GM19324 (cell line): ENCODE results near the gene THSD4.

Experiments used
- ATAC-seq: cut with Tn5 transposase; IDR thresholded peaks from one replicate; pipeline ENCODE4 v1.9.1; 2021; ENCODE audit warnings: mild to moderate bottlenecking, moderate library complexity; ENCODE audit not compliant: unreplicated experiment, low FRiP score

THSD4 gene

DNA sequence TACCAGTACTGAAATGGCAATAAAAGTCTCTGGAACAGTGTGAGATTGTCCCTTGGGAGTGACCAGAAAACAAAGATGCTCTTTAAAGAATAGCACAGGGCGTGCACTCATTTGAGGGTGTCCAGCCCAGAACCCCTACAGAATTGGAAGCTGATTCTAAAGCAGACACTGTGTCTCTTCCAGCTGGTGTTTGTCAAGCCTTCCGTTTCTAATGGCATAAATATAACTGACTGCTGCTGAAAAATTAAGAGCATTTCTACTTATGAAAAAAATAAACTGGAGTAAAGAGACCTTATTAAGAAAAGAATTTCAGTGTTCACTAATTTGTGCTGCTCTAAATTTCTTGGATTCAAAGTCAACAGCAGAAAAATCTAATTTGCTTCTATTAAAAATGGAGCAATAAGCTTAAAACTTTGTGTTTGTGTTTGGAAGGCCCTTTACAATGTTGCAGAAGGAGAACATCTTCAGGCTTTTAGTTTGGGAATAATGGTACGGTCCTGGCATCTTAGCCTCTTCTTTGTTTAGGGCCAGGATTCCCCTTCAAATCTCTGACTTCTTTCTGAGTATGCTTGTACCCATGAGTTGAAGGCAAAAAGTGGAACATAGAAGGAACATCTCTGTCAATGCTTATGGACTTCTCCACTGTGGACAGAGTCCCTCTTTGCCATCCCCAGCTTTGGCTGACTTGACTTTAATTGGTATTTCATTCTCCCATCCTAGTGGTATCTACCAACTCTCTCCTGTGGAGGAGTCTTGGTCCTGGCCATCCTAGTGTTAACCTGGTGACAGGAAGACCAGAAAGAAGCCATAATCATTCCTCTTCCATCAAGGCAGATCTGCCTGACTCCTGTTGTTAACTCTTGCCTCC, 65.9 kb downstream of the THSD4 start:
- ATAC-seq = no peak

- no peak for ATAC-seq
Measured at GRCh38 chr15:71182522-71182921, 67.3 kb downstream of the THSD4 start.

- no peak for ATAC-seq
Measured at GRCh38 chr15:71183063-71183462, 67.8 kb downstream of the THSD4 start.

GRCh38 chr15:71185706-71186105, 70.4 kb downstream of the THSD4 start:
- no peak for ATAC-seq

DNA sequence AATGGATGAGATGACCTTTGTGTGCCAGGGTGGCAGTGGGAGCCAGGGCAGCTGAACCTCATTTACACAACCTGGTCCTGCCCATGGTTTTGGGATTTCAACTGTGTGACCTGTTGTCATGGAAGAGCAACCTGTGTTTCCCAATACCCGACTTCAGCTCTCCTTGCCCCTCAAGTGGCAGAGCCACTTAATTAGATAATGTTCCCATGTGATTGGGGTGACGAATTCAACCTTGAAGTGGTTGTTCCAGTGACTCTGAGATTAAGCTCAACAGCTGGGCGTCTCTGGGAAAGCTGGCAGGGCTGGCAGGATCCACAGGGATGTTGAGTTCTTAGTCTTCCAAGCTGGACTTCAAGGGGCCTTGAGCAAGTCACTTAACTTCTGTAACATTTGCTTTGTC, 71.0 kb downstream of the THSD4 start:
- ATAC-seq = no peak

DNA sequence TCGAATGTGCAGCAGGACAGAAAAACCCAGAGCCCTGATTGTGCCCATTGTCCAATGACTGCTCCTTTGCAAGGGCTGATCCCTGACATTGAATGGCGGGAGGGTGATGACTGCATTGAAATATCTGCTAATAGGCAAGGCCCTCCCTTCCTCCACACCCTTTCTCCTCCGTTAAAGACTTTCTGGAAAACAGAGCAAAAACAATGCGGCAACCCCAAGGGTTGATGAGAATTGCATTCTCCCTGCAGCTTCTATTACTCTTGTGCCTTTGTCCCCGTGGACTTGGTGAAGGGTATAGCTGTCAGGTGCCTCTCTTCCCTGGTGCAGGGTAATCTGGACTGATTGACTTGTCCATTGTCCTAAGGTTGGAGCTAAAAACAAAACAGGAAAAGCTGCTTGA, 71.8 kb downstream of the THSD4 start:
- ATAC-seq = no peak

DNA sequence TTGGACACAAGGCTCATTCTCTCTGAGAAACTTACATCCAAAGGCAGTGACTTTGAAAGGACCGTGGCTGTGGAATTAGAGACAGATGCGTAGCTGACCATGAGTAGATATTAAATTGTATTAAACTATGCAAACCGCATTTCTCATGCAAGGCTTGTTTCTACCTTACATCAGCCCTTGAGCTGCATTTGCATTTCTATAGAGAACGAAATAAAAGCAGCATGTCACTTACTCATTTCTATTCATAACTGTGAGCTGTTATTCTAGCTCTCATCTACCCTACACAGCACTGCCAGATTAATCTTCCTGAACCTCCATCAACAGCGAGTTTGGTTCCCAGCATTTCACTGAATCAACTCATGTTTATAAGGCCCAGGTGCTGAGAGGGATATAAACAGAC, 72.3 kb downstream of the THSD4 start:
- ATAC-seq = no peak

GRCh38 chr15:71189718-71190117, 74.4 kb downstream of the THSD4 start:
- no peak for ATAC-seq

- ATAC-seq = no peak
Measured at GRCh38 chr15:71191296-71191695, 76.0 kb downstream of the THSD4 start.

DNA sequence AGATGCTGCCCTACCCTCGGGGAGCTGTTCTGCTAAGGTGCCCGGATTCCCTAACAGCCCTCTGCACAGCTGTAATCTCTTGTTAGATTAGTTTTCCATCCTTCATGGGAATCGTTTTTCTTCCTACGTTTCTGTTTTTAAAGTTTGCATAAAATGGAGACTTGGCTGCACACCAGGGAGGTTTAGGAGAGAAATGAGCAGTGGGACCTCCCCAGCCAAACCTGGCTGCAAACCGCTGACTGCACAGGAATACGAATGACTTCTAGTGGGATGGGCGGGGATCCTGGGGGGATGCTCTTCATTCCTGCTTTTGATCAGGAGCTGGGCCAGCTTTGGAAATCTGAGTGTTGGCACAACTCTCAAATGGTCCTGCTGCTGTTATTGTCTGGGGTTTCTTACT, 77.5 kb downstream of the THSD4 start:
- no peak for ATAC-seq

GRCh38 chr15:71194286-71194685, 79.0 kb downstream of the THSD4 start:
- ATAC-seq = no peak

DNA sequence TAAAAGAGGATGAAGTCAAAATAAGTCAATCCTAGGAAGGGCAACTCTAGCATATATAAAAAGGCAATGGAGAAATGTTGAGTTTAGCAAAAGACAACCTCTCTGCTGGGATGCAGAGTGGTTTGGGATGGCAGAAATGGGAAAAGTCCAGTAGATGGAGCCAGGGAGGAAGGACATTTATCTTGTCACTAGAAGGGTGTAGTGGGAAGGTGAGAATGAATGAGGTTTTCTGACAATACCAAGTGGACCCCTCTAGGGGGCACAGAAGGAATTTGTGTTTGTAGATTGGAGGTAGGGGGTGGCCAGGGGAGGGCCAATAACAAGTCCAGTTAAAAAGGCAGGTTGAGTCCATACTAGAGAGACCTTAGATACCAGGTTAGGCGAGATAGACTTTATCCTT, 80.0 kb downstream of the THSD4 start:
- no peak for ATAC-seq

GRCh38 chr15:71197620-71198019, 82.3 kb downstream of the THSD4 start:
- no peak for ATAC-seq

DNA sequence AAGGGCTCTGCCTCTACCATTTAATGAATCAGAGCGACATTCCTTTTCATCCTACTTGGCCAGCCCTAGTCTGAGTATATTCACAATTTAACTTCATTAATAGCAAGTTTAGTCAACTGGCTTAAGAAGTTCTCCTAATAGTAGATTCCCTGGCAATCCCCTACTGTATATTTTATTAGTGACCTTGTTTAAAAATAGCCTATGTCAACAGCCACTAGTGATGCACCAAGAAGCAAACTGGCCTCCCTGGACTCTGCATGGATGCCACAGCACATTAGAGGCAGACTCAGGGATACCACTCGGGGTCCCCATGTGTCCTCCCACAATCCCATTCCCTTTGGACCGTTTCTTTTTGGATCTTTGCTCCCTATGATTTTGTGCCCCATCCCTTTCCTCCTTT, 83.6 kb downstream of the THSD4 start:
- no peak for ATAC-seq

DNA sequence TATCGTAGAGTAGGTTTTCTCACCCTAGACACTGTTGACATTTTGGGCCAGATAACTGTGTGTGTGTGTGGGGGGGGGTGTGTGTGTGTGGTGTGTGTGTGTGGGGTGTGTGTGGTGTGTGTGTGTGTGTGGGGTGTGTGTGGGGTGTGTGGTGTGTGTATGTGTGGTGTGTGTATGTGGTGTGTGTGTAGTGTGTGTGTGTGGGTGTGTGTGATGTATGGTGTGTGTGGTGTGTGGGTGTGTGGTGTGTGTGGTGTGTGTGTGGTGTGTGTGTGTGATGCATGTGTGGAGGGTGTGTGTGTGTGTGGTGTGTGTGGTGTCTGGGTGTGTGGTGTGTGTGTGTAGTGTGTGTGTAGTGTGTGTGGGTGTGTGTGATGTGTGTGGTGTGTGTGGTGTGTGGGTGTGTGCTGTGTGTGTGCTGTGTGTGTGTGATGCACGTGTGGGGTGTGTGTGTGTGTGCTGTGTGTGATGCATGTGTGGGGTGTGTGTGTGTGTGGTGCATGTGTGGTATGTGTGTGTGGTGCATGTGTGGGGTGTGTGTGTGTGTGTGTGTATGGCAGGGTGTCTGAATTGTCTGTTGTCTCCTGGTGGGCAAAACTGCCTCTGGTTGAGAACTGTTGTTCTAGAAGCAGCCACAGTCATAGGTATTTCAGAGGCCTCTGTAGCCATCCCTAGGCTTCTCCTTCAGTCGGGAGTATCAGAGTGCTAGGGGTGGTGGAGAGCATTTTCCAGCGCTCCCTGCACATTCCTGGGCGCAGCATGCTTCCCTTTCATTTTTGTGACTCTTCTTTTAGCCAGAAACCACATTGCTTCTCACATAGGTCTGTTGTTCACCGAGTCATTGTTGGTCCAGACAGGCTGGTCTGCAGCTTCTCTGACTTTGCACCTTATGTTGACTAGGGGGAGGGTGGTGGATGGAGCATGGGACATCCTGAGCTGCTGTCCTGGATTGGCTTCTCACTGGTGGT, 84.4 kb downstream of the THSD4 start:
- no peak for ATAC-seq

- no peak for ATAC-seq
Measured at GRCh38 chr15:71201477-71201876, 86.2 kb downstream of the THSD4 start.

DNA sequence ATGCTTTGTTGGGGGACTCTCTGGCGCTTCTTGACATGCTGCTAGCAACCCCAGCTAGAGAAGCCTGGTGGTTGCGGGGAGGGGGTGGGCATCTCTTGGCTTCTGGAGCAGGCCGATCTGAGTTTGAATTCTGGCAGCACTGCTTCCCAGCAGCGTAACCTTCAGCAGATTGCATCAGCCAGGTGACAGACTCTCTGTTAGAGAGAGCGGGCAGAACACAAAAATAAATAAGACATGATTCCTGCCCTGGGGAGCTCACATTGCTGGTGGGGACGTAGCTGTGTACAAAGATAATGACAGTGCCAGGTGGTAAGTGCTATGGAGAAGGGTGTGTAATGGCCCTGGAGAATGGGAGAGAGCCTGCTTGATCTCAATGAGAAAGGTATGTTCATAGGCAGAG, 87.4 kb downstream of the THSD4 start:
- ATAC-seq = no peak

DNA sequence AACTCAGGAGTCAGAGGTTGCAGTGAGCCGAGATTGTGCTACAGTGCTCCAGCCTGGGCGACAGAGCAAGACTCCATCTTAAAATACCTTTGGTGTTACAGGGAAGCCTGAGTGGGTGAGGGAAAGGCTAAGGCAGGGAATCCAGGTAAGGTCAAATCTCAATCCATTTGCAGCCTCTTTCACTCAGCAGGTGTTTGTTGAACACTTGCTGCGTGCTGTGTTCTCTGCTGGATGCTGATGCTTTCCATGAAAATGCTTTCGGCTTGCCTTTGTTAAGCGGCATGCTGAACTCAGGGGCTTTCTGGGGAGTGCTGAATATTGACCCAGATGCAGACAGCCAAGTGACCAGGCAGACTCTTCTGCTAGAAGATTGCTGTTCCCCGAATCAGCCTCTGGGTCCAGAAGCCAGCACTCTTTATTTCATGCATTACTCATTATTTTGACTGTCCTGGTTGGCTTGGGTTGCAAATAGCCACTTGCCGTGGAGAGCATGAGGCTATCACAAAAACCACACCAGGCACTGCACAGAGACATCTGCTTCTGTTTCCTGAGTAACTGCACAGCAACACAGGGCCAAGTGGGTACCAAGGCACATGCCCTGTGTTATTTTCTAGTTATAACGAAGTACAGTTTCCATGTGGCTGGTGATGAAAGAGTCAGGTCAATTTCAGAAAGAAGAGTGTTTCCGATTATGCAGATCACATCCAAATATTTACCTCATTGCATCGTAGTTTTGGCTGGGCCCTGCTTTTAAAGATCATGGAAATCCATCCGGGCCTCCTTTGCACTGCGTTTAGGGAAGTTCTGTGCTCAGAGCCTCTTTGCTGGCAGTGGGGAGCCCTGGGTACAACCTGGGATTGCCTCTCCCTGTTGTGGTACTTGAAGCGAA, 88.6 kb downstream of the THSD4 start:
- ATAC-seq = no peak

DNA sequence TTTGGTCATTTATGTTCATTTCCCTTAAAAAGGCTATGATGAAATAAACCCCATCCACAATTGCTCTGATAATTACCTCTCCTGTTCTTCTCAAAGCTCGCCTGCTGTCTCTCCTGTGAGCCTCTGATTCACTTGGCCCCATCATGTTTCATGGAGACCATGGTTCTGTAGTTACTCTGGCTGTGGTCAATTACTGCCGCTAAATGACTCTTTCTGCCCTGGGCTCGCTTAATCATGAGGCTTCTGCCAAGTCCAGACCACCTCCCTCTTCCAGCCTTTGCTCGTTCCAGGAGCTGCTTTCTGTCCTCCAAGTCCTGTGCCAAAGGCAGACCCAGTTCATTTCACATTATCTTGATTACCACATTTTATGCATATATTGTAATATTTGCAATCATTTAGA, 91.9 kb downstream of the THSD4 start:
- no peak for ATAC-seq

- ATAC-seq = no peak
Measured at GRCh38 chr15:71212146-71212545, 96.9 kb downstream of the THSD4 start.
